ENCODE measurements around the gene KCNT2. TPM values are rescaled to one million over a fixed set of nuclear protein-coding genes. Genes with fewer than 3 reads are reported as not detected.

The KCNT2 gene
- total RNA-seq, 1 donor from 2014 or later: not detected

DNA sequence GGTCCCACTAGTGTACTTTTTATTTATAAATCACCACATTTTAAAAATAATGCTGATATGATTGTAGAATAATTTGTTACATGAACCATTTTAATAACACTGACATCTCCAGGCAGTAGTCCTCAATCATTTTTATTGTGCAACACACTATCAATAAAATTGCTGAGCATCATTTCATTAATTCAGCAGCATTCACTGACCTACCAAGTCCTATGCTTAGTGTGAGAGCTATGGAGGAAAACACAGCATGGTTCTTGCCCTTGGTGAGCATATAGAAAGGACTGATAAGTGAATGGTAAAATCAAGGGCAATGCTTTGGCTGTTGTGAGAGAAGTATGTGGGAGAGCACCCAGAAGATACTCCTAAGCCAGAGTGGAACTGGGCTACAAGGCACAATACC lies 119.7 kb downstream of the KCNT2 start:
- ATAC-seq (ENCODE audit: low read depth): no peak
- Mint-ChIP-seq H3K4me1 (no peaks in the 10 kb centered on the region), H3K27ac (no peak overlapping the region), H3K4me3 (no peak overlapping the region), H3K9me3 (peaks cover 2% of the 10 kb centered on the region), H3K27me3 (no peaks in the 10 kb centered on the region), H3K36me3 (ENCODE audit: low read depth) (no peaks in the 10 kb centered on the region)
- no peak for DNase-seq
- intact Hi-C loops (cut with micrococcal nuclease): no loop called here
- TF ChIP-seq CTCF (IDR thresholded peaks at IDR 0.05): no peak
- ChIA-PET POLR2A (no interaction called here), CTCF (no interaction called here)

DNA sequence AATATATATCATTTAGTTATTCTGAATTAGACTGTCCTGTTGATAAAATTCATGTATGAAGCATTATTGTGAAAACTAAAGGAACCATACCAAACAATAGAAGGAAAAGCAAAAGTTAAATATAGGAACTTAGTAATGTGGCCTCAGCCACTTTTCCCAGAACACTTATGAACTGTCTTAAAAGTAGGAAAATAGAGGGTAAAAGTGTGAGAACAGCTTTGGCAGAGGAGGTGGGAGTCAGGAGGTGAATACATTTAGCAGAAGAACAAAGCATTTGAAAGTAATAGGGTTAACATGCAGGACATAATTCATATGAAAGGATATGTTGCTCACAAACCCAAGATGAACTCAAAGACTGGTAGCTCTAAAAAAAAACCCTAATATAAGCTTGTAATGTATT lies 121.9 kb downstream of the KCNT2 start:
- H3K9me3 Mint-ChIP-seq: peaks cover 2% of the 10 kb centered on the region
- H3K27ac Mint-ChIP-seq: no peak overlapping the region
- ATAC-seq (ENCODE audit: low read depth) (no peak), DNase-seq (no peak)
- intact Hi-C loops (cut with micrococcal nuclease): no loop called here
- no peak for TF ChIP-seq CTCF (IDR thresholded peaks at IDR 0.05)
- no peaks in the 10 kb centered on the region for H3K27me3 Mint-ChIP-seq
- no peak overlapping the region for H3K4me3 Mint-ChIP-seq
- H3K36me3 Mint-ChIP-seq (ENCODE audit: low read depth): no peaks in the 10 kb centered on the region
- POLR2A ChIA-PET: no interaction called here
- CTCF ChIA-PET: no interaction called here
- H3K4me1 Mint-ChIP-seq: no peaks in the 10 kb centered on the region

GRCh38 chr1:196481616-196482015 lies 126.6 kb downstream of the KCNT2 start:
- POLR2A ChIA-PET: no interaction called here
- no peaks in the 10 kb centered on the region for H3K27me3 Mint-ChIP-seq

DNA sequence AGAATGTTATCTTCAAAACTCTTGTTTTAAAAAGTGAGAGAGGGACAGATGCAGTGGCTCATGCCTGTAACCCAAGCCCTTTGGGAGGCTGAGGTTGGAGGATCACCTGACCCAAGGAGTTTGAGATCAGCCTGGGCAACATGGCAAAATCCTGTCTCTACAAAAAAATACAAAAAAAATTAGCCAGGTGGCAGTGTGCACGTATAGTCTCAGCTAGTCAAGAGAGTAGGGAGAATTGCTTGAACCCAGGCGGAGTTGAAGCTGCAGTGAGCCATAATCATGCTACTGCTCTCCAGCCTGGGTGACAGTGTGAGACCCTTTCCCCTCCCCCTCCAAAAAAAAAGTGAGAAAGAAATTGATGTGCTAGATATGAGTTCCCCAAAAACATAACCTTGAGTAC lies 131.0 kb downstream of the KCNT2 start:
- H3K36me3 Mint-ChIP-seq (ENCODE audit: low read depth): no peaks in the 10 kb centered on the region
- ChIA-PET CTCF (no interaction called here), POLR2A (no interaction called here)
- ATAC-seq (ENCODE audit: low read depth) (no peak), DNase-seq (no peak)
- no peaks in the 10 kb centered on the region for H3K4me1 Mint-ChIP-seq
- no peak overlapping the region for H3K4me3 Mint-ChIP-seq
- no peak for TF ChIP-seq CTCF (IDR thresholded peaks at IDR 0.05)
- H3K27me3 Mint-ChIP-seq: no peaks in the 10 kb centered on the region
- intact Hi-C loops (cut with micrococcal nuclease): no loop called here
- H3K9me3 Mint-ChIP-seq: no peaks in the 10 kb centered on the region
- no peak overlapping the region for H3K27ac Mint-ChIP-seq

More at GRCh38 chr1:196481616-196482015, 126.6 kb downstream of the KCNT2 start:
- Mint-ChIP-seq H3K4me1 (no peaks in the 10 kb centered on the region), H3K27ac (no peak overlapping the region), H3K9me3 (peaks cover 2% of the 10 kb centered on the region), H3K4me3 (no peak overlapping the region), H3K36me3 (ENCODE audit: low read depth) (no peaks in the 10 kb centered on the region)
- ATAC-seq (ENCODE audit: low read depth) (no peak), DNase-seq (no peak)
- intact Hi-C loops (cut with micrococcal nuclease): no loop called here
- TF ChIP-seq CTCF (IDR thresholded peaks at IDR 0.05): no peak
- CTCF ChIA-PET: no interaction called here

DNA sequence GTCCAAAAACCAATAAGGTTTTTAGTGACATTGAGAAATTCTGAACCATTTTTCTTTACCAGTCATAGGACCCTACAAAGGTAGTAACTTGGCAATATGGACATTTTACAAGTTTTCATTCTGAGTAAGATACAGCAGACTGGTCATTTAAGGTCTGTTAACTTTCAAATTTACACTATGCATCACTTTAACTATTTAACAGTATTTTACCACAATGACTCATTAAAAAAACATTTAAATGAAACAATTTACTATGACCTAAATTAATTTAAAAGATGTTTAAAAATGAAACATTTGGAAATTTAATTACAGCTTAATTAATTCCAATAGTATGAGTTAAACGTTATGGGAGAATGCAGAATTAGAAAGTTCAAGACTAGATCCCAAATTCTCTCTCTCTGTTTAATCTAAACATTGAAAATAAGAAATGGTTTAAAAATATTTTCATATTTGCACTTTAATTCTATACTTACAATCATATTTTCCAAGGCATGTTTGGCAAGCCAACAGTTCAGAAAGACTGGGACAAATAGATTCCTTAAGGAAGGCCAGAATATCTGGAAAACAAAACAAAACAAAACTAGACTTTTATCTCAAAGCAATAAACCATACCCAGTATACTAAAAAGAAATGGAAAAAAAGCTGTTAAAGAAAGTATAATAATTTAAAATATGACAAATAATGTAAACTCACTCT lies 140.9 kb downstream of the KCNT2 start:
- Mint-ChIP-seq H3K36me3 (ENCODE audit: low read depth) (no peaks in the 10 kb centered on the region), H3K27me3 (no peaks in the 10 kb centered on the region), H3K27ac (no peak overlapping the region), H3K4me3 (no peak overlapping the region), H3K9me3 (no peaks in the 10 kb centered on the region), H3K4me1 (no peaks in the 10 kb centered on the region)
- ChIA-PET CTCF (no interaction called here), POLR2A (no interaction called here)
- DNase-seq: no peak
- TF ChIP-seq CTCF (IDR thresholded peaks at IDR 0.05): no peak
- ATAC-seq (ENCODE audit: low read depth): no peak
- intact Hi-C loops (cut with micrococcal nuclease): no loop called here

Measured in activated B cell treated with CpG ODN at 0.5 μM for 24 hours (primary cell).